Measurements from ENCODE around the gene SDF4.

- no peak for TF ChIP-seq CTCF (IDR thresholded peaks at IDR 0.05)
- TF ChIP-seq ZFX (IDR thresholded peaks at IDR 0.05; ENCODE audit: borderline replicate concordance), result no peak
These were observed 2.5 kb upstream of the SDF4 start for GRCh38 chr1:1234180-1234808.

Measured in 22Rv1 (cell line).